HG03439 (cell line): ENCODE measurements around the gene BOLA3.
"Not testable (repeated sequence)": the region's sequence is repeated elsewhere in the genome, so short reads cannot be mapped to it uniquely, and the experiment has no call there.

ENCODE experiments used
- ATAC-seq: cut with Tn5 transposase; IDR thresholded peaks from one replicate; pipeline ENCODE4 v1.9.1; 2021; ENCODE audit warnings: mild to moderate bottlenecking, moderate library complexity; ENCODE audit not compliant: unreplicated experiment

BOLA3 gene

GRCh38 chr2:74147727-74148456 is at the start of gene BOLA3:
TSS of gene BOLA3 (minus strand) at chr2:74147912. CDS start at chr2:74147874, 38 bp downstream.
- peak; percentile 81 for ATAC-seq

GRCh38 chr2:74197049-74197448 is 49.3 kb upstream of the BOLA3 start:
- no peak for ATAC-seq

- ATAC-seq, result no peak
These were observed 47.1 kb upstream of the BOLA3 start for GRCh38 chr2:74194799-74195198.

GRCh38 chr2:74191596-74192380 is 44.1 kb upstream of the BOLA3 start:
- ATAC-seq, result no peak

- no peak for ATAC-seq
These were observed 41.0 kb upstream of the BOLA3 start for GRCh38 chr2:74188696-74189095.

GRCh38 chr2:74188018-74188601 is 40.4 kb upstream of the BOLA3 start:
- ATAC-seq, result no peak

- ATAC-seq, result not testable (repeated sequence)
These were observed 39.0 kb upstream of the BOLA3 start for GRCh38 chr2:74186706-74187105.

- ATAC-seq, result peak; percentile 45
These were observed 38.3 kb upstream of the BOLA3 start for GRCh38 chr2:74186038-74186437.

GRCh38 chr2:74183878-74184277 is 36.2 kb upstream of the BOLA3 start:
- no peak for ATAC-seq

- no peak for ATAC-seq
These were observed 34.0 kb upstream of the BOLA3 start for GRCh38 chr2:74181739-74182138.

- ATAC-seq, result peak; percentile 13
These were observed 31.6 kb upstream of the BOLA3 start for GRCh38 chr2:74179063-74179865.

- peak; percentile 82 for ATAC-seq
These were observed 30.7 kb upstream of the BOLA3 start, which contains the start of gene MOB1A for GRCh38 chr2:74178211-74179062. TSS of gene MOB1A (minus strand) at chr2:74178879. CDS start at chr2:74178674, 205 bp downstream.

- ATAC-seq, result no peak
These were observed 30.0 kb upstream of the BOLA3 start for GRCh38 chr2:74177696-74178095.

- no peak for ATAC-seq
These were observed 27.2 kb upstream of the BOLA3 start for GRCh38 chr2:74174909-74175308.

- ATAC-seq, result no peak
These were observed 21.0 kb upstream of the BOLA3 start for GRCh38 chr2:74168739-74169138.

GRCh38 chr2:74164761-74165160 is 17.0 kb upstream of the BOLA3 start:
- ATAC-seq, result no peak

- ATAC-seq, result no peak
These were observed 15.2 kb upstream of the BOLA3 start for GRCh38 chr2:74162951-74163350.

GRCh38 chr2:74155830-74156229 is 8.1 kb upstream of the BOLA3 start:
- ATAC-seq, result no peak

GRCh38 chr2:74152954-74153353 is 5.2 kb upstream of the BOLA3 start:
- ATAC-seq, result no peak
